Osteocyte (in vitro differentiated cells): ENCODE measurements around the gene DYNLT4. TPM values are rescaled to one million over a fixed set of nuclear protein-coding genes. Genes with fewer than 3 reads are reported as not detected.

Experiments used
- DNase-seq: peaks from one replicate; pipeline ENCODE4 v3.0.0; 2021; ENCODE audit warnings: mixed read lengths; ENCODE audit not compliant: unreplicated experiment; ENCODE audit errors: extremely low spot score
- H3K27ac Mint-ChIP-seq: one replicate; pipeline ENCODE4 v1.8.0; 2021; ENCODE audit warnings: mild to moderate bottlenecking, mixed read lengths; ENCODE audit not compliant: unreplicated experiment
- H3K27me3 Mint-ChIP-seq: one replicate; pipeline ENCODE4 v1.8.0; 2021; ENCODE audit warnings: mixed read lengths; ENCODE audit not compliant: unreplicated experiment
- H3K36me3 Mint-ChIP-seq: one replicate; pipeline ENCODE4 v1.8.0; 2021; ENCODE audit warnings: mixed read lengths; ENCODE audit not compliant: unreplicated experiment
- H3K4me1 Mint-ChIP-seq: one replicate; pipeline ENCODE4 v1.8.0; 2021; ENCODE audit warnings: mixed read lengths; ENCODE audit not compliant: unreplicated experiment
- H3K4me3 Mint-ChIP-seq: one replicate; pipeline ENCODE4 v1.8.0; 2021; ENCODE audit warnings: mild to moderate bottlenecking, moderate library complexity, mixed read lengths; ENCODE audit not compliant: unreplicated experiment
- H3K9me3 Mint-ChIP-seq: one replicate; pipeline ENCODE4 v1.8.0; 2021; ENCODE audit warnings: mixed read lengths; ENCODE audit not compliant: unreplicated experiment
- total RNA-seq: library from RNA; stranded (reverse); gene quantifications from 2 replicates; pipeline ENCODE4 v1.2.1, GENCODE V29; 2021
- TF ChIP-seq, protein P1 (sequence below): fragments of 200-600 bp; sonication (generic); IDR thresholded peaks from 2 replicates; pipeline ENCODE4 v1.5.0; 2021; ENCODE audit warnings: antibody characterized with exemption, mild to moderate bottlenecking, moderate library complexity

DYNLT4 gene
- total RNA-seq, 1 donor from 2014 or later: 0.48 TPM

DNA sequence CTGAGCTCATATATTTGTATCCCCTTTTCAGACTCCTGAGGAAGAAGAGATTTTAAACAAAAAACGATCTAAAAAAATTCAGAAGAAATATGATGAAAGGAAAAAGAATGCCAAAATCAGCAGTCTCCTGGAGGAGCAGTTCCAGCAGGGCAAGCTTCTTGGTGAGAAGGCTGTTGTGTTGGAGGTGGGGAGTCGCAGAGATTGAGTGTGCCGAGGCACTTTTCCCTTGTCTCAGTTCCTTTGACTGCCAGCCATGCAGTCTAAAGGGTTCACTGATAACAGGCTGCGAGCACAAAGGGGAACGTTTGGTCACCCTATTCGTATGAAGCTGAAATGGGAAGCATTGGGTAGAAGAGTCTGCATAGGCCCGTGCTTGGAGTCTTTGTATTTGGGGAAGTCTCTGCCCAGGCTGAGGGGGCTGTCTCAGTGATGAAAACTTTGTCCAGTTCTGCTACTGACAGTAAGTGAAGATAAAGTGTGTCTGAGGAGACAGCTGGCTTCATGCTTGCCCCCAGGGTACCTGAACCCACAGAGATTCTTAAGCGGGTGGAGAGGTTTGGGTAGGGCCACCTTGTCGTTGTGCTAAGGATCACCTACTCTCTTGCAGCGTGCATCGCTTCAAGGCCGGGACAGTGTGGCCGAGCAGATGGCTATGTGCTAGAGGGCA lies 29.0 kb downstream of the DYNLT4 start:
- TF ChIP-seq, protein P1, sequence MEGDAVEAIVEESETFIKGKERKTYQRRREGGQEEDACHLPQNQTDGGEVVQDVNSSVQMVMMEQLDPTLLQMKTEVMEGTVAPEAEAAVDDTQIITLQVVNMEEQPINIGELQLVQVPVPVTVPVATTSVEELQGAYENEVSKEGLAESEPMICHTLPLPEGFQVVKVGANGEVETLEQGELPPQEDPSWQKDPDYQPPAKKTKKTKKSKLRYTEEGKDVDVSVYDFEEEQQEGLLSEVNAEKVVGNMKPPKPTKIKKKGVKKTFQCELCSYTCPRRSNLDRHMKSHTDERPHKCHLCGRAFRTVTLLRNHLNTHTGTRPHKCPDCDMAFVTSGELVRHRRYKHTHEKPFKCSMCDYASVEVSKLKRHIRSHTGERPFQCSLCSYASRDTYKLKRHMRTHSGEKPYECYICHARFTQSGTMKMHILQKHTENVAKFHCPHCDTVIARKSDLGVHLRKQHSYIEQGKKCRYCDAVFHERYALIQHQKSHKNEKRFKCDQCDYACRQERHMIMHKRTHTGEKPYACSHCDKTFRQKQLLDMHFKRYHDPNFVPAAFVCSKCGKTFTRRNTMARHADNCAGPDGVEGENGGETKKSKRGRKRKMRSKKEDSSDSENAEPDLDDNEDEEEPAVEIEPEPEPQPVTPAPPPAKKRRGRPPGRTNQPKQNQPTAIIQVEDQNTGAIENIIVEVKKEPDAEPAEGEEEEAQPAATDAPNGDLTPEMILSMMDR: no peak
- H3K9me3 Mint-ChIP-seq: no peaks in the 10 kb centered on the region
- no peaks in the 10 kb centered on the region for H3K27me3 Mint-ChIP-seq
- no peak for DNase-seq
- H3K4me3 Mint-ChIP-seq: peak overlapping the region; percentile 93
- H3K27ac Mint-ChIP-seq: peak overlapping the region; percentile 41
- H3K36me3 Mint-ChIP-seq: peaks cover 41% of the 10 kb centered on the region
- peaks cover 29% of the 10 kb centered on the region for H3K4me1 Mint-ChIP-seq

DNA sequence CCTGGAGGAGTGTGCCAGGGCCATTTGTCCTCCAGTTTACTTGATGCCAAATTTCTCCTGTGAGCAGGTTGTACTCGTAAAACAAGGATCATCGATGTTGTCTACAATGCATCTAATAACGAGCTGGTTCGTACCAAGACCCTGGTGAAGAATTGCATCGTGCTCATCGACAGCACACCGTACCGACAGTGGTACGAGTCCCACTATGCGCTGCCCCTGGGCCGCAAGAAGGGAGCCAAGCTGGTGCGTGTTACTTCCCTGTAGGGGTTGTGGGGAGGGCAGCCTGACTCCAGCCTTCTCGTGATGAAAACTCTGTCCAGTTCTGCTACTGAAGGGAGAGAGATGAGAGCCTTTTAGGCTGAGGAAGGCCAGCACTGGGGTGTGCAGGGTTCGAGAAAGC lies 29.6 kb downstream of the DYNLT4 start:
- peak overlapping the region; percentile 57 for H3K27ac Mint-ChIP-seq
- no peak for DNase-seq
- no peaks in the 10 kb centered on the region for H3K9me3 Mint-ChIP-seq
- peak overlapping the region; percentile 93 for H3K4me3 Mint-ChIP-seq
- TF ChIP-seq, protein P1: no peak
- H3K4me1 Mint-ChIP-seq: peaks cover 29% of the 10 kb centered on the region
- H3K36me3 Mint-ChIP-seq: peaks cover 41% of the 10 kb centered on the region
- H3K27me3 Mint-ChIP-seq: no peaks in the 10 kb centered on the region

DNA sequence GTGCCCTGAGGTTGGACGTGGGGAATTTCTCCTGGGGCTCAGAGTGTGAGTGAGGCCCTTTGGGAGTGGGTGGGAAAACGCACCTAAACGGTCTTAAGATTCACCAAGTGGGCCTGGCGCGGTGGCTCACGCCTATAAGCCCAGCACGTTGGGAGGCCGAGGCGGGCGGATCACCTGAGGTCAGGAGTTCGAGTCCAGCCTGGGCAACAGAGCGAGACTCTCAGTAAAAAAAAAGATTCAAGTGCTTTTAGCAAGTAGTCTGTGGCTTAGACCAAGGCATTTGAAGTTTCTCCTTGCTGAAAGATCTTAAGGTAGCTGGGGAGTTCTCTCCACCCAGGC lies 30.5 kb downstream of the DYNLT4 start:
- H3K4me3 Mint-ChIP-seq: peak overlapping the region; percentile 93
- H3K27ac Mint-ChIP-seq: peak overlapping the region; percentile 98
- TF ChIP-seq, protein P1: no peak
- H3K4me1 Mint-ChIP-seq: peaks cover 29% of the 10 kb centered on the region
- H3K9me3 Mint-ChIP-seq: no peaks in the 10 kb centered on the region
- H3K27me3 Mint-ChIP-seq: no peaks in the 10 kb centered on the region
- DNase-seq: no peak
- peaks cover 39% of the 10 kb centered on the region for H3K36me3 Mint-ChIP-seq

DNA sequence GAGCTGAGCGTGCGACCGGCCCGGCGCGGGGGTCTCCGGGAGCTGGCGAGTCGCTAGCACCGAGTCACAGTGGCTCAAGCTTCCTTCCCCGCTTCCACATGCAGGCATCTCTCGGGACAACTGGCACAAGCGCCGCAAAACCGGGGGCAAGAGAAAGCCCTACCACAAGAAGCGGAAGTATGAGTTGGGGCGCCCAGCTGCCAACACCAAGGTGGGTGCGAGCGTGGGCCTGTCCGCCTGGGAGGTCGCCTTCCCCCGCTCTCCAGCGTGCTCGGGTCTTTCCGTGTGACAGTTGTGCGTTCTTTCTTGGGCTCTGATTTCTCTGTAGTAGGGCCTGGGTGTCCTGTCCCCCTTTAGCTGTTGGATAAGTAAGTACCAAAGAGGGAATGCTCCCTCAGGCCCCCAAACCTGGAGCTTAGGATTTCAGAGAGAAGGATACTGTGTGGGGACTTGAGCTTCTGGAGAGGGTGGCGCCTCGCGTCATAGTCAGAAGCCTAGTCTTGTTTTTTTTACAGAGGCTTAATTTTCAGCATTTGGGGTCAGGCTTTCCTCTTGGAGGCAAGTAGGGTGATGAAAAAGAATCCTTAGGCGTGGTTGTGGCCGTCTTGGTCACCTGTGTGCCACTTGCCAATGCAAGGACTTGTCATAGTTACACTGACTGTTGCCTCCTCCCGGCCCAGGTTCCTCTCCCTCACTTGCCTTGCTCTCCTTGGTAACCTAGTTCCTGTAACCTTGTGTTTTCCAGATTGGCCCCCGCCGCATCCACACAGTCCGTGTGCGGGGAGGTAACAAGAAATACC lies 31.0 kb downstream of the DYNLT4 start:
- H3K4me1 Mint-ChIP-seq: peaks cover 29% of the 10 kb centered on the region
- no peak for DNase-seq
- H3K4me3 Mint-ChIP-seq: peak overlapping the region; percentile 93
- H3K9me3 Mint-ChIP-seq: no peaks in the 10 kb centered on the region
- no peaks in the 10 kb centered on the region for H3K27me3 Mint-ChIP-seq
- TF ChIP-seq, protein P1: no peak
- peaks cover 33% of the 10 kb centered on the region for H3K36me3 Mint-ChIP-seq
- H3K27ac Mint-ChIP-seq: peak overlapping the region; percentile 98
